Ishikawa (cell line): ENCODE results near the gene DYNLT4.

Experiments
- CEBPB ChIP-seq: IDR thresholded peaks from 2 replicates; pipeline ENCODE4 v1.6.1; 2012
- EP300 ChIP-seq: IDR thresholded peaks from 2 replicates; pipeline ENCODE4 v1.6.1; 2012; ENCODE audit warnings: borderline replicate concordance
- MAX ChIP-seq: IDR thresholded peaks from 2 replicates; pipeline ENCODE4 v1.6.1; 2012
- RAD21 ChIP-seq: IDR thresholded peaks from 2 replicates; pipeline ENCODE4 v1.6.1; 2012; ENCODE audit warnings: low read depth
- YY1 ChIP-seq: IDR thresholded peaks from 2 replicates; pipeline ENCODE4 v1.6.1; 2012; ENCODE audit warnings: low read depth

GRCh38 chr1:44803062-44803311 is 4.2 kb downstream of the DYNLT4 start:
- no peak for TF ChIP-seq MAX
- TF ChIP-seq RAD21, result no peak
- no peak for TF ChIP-seq EP300
- no peak for TF ChIP-seq CEBPB
- TF ChIP-seq YY1, result no peak
